Measurements from ENCODE around the gene KCNK17.

Gene KCNK17

DNA sequence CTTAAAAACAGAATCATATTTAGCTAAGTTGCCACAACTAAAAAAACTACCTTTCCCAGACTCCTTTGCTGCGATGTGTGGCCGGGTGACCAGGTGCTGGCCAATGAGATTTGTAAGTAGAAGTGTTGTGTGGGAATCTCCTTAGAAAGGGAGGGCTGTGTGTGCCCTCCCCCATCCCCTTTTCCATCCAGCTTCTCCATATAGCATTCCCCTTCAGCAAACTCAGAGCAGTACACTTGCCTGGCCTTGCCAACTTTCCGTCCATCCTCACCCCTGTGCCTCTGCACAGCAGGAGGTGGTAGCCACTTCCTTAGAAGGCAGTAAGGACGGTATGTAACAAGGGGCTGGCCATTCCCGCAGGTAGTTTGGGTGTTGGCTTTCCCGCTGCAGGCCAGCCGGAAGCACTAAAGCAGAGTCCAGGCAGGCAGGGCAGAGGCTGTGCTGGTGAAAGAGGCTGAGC, 30.6 kb upstream of the KCNK17 start:
- TF ChIP-seq, protein P1, sequence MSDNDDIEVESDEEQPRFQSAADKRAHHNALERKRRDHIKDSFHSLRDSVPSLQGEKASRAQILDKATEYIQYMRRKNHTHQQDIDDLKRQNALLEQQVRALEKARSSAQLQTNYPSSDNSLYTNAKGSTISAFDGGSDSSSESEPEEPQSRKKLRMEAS (IDR thresholded peaks at IDR 0.05; ENCODE audit: low read depth, low read length) = no peak
- TF ChIP-seq, protein P2, sequence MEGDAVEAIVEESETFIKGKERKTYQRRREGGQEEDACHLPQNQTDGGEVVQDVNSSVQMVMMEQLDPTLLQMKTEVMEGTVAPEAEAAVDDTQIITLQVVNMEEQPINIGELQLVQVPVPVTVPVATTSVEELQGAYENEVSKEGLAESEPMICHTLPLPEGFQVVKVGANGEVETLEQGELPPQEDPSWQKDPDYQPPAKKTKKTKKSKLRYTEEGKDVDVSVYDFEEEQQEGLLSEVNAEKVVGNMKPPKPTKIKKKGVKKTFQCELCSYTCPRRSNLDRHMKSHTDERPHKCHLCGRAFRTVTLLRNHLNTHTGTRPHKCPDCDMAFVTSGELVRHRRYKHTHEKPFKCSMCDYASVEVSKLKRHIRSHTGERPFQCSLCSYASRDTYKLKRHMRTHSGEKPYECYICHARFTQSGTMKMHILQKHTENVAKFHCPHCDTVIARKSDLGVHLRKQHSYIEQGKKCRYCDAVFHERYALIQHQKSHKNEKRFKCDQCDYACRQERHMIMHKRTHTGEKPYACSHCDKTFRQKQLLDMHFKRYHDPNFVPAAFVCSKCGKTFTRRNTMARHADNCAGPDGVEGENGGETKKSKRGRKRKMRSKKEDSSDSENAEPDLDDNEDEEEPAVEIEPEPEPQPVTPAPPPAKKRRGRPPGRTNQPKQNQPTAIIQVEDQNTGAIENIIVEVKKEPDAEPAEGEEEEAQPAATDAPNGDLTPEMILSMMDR (IDR thresholded peaks at IDR 0.05; ENCODE audit: low read depth, low read length) = no peak
- no peak overlapping the region for H3K4me3 ChIP-seq (ENCODE audit: low read depth, low read length)
- DNase-seq (ENCODE audit: low read depth) = no peak

DNA sequence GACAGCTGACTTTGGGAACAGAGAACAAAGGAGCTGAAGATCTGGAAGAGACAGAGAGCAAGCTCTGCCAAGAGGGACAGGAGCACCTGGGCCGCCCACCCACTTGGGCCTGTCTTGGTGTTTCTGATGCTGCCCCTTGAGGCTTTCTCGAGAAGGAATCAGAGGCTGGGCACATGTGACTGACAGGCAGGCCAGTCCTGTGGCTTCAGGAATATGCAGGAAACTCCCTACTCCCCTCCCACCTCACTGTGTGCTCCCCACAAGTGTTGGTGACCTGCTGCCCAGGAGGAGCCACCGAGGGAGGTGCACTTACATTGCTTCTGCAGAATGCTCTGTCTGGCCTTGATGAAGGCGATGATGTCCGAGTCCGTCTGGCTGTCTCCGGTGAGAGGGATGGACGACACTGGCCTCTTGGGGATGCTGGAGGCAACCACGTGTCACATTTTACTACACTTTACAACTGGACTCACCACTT, 29.2 kb upstream of the KCNK17 start:
- no peak overlapping the region for H3K4me3 ChIP-seq (ENCODE audit: low read depth, low read length)
- TF ChIP-seq POLR2A (IDR thresholded peaks at IDR 0.05; ENCODE audit: extremely low read depth, insufficient read length) = no peak
- TF ChIP-seq, protein P2 (IDR thresholded peaks at IDR 0.05; ENCODE audit: low read depth, low read length) = no peak
- TF ChIP-seq, protein P1 (IDR thresholded peaks at IDR 0.05; ENCODE audit: low read depth, low read length) = no peak
- TF ChIP-seq MYC (IDR thresholded peaks at IDR 0.05; ENCODE audit: low read depth, low read length) = no peak
- no peak for DNase-seq (ENCODE audit: low read depth)

DNA sequence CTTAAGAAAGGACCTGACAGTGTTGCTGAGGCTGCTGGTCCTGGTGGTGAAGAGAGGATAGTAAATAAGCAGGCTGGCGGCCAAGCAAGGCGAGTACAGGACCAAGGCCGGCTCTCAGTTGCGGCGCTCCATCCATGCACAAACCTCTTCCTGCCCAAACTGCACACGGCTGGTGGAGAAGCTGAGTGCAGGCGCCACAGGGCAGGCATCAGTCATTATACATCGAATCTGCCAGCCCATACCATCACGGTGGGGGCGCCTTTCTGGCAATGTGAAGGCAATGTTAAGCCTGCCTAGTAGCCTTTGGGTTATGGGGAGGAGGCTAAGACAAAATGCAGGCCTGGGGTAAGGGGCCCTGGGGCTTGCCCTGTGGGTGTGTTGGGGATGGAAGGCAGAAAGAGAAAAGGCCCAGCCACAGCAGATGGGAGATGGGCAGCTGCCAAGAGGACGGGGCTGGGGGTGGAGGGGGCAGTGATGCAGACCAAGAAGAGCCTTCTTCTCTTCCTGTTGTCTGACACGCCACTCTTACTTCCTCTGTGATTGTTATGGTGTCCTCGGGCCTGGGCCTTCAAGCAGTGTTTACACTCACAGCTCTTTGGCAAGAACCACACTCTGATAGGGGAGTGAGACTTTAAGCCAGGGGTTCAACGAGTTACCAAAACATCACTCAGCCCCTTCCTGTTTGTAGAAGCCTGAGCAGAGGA, 28.6 kb upstream of the KCNK17 start:
- no peak overlapping the region for H3K4me3 ChIP-seq (ENCODE audit: low read depth, low read length)
- DNase-seq (ENCODE audit: low read depth) = no peak
- no peak for TF ChIP-seq MYC (IDR thresholded peaks at IDR 0.05; ENCODE audit: low read depth, low read length)
- no peak for TF ChIP-seq POLR2A (IDR thresholded peaks at IDR 0.05; ENCODE audit: extremely low read depth, insufficient read length)
- TF ChIP-seq, protein P2 (IDR thresholded peaks at IDR 0.05; ENCODE audit: low read depth, low read length) = no peak
- TF ChIP-seq, protein P1 (IDR thresholded peaks at IDR 0.05; ENCODE audit: low read depth, low read length) = no peak

- no peak for TF ChIP-seq POLR2A (IDR thresholded peaks at IDR 0.05; ENCODE audit: extremely low read depth, insufficient read length)
- TF ChIP-seq, protein P2 (IDR thresholded peaks at IDR 0.05; ENCODE audit: low read depth, low read length) = no peak
- TF ChIP-seq MYC (IDR thresholded peaks at IDR 0.05; ENCODE audit: low read depth, low read length) = no peak
- TF ChIP-seq, protein P1 (IDR thresholded peaks at IDR 0.05; ENCODE audit: low read depth, low read length) = no peak
- no peak for DNase-seq (ENCODE audit: low read depth)
These were observed 27.7 kb upstream of the KCNK17 start for GRCh38 chr6:39341937-39342336.

DNA sequence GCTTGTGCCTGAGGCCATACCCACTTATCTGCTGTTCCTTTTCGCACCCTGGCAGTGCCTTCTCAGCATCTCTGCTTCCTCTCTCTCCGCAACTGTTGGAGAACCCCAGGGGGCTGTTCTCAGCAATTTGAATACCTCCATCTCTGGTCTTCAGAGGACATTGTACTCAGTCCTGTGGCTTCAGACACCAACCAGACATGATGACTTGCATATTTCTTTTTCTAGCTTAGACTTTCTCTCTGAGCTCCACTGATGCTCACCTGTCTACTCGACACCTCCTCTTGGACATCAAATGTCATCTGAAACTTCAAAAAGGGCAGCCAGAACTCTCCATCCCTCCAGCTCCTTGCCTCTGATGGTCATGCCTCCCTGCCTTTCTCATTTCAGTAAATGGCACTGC, 27.1 kb upstream of the KCNK17 start:
- no peak overlapping the region for H3K4me3 ChIP-seq (ENCODE audit: low read depth, low read length)
- no peak for DNase-seq (ENCODE audit: low read depth)
- TF ChIP-seq, protein P1 (IDR thresholded peaks at IDR 0.05; ENCODE audit: low read depth, low read length) = no peak
- no peak for TF ChIP-seq POLR2A (IDR thresholded peaks at IDR 0.05; ENCODE audit: extremely low read depth, insufficient read length)
- no peak for TF ChIP-seq MYC (IDR thresholded peaks at IDR 0.05; ENCODE audit: low read depth, low read length)
- TF ChIP-seq, protein P2 (IDR thresholded peaks at IDR 0.05; ENCODE audit: low read depth, low read length) = no peak

More at GRCh38 chr6:39341937-39342336, 27.7 kb upstream of the KCNK17 start:
- no peak overlapping the region for H3K4me3 ChIP-seq (ENCODE audit: low read depth, low read length)

Measured in NB4 (cell line).